TTC549 (cell line): ENCODE measurements around the gene HSD3B2.

Experiments
- FAIRE-seq: peaks from 2 replicates; lab custom pipeline; 2012; peaks lifted over from hg19 to GRCh38; lab: Jason Lieb, UNC

Gene HSD3B2

GRCh38 chr1:119463569-119463968 lies 48.6 kb downstream of the HSD3B2 start:
- no peak for FAIRE-seq

- FAIRE-seq = no peak
Measured at GRCh38 chr1:119466445-119466844, 51.5 kb downstream of the HSD3B2 start.

- FAIRE-seq = no peak
Measured at GRCh38 chr1:119467219-119467618, 52.3 kb downstream of the HSD3B2 start.

- FAIRE-seq = no peak
Measured at GRCh38 chr1:119467857-119468668, 53.1 kb downstream of the HSD3B2 start.

- no peak for FAIRE-seq
Measured at GRCh38 chr1:119469741-119470140, 54.8 kb downstream of the HSD3B2 start.

- FAIRE-seq = no peak
Measured at GRCh38 chr1:119470377-119470776, 55.4 kb downstream of the HSD3B2 start.

GRCh38 chr1:119470958-119471357 lies 56.0 kb downstream of the HSD3B2 start:
- FAIRE-seq = no peak

- no peak for FAIRE-seq
Measured at GRCh38 chr1:119471566-119471965, 56.6 kb downstream of the HSD3B2 start.

GRCh38 chr1:119472080-119472818 lies 57.3 kb downstream of the HSD3B2 start:
- FAIRE-seq = no peak
